ENCODE measurements around the gene NUP62.

GRCh38 chr19:49890349-49891311 is 38.7 kb downstream of the NUP62 start:
- TF ChIP-seq CTCF (IDR thresholded peaks at IDR 0.05; ENCODE audit: control extremely low read depth in 1 of 3, insufficient read depth in 1 of 3, low read depth in 1 of 3, low read length in 3 of 3) (peak in 1 of 3 experiments; percentile 3; a peak in 1 of 4 replicates), ASH2L (IDR thresholded peaks at IDR 0.05; ENCODE audit: low read length) (no peak), RAD21 (IDR thresholded peaks at IDR 0.05 in 1 of 2, conservative IDR thresholded peaks at IDR 0.05 in 1 of 2; ENCODE audit: low read depth in 2 of 2, low read length in 2 of 2) (no peak), POLR2AphosphoS5 (IDR thresholded peaks at IDR 0.05; ENCODE audit: low read depth, low read length) (no peak; the same call in 1 of the 2 replicates), JUND (IDR thresholded peaks at IDR 0.05; ENCODE audit: low read length) (no peak; the same call in 1 of the 2 replicates), SIX5 (IDR thresholded peaks at IDR 0.05; ENCODE audit: low read depth, low read length) (no peak), BRCA1 (IDR thresholded peaks at IDR 0.05; ENCODE audit: low read depth, low read length) (no peak), EP300 (IDR thresholded peaks at IDR 0.05; ENCODE audit: borderline replicate concordance in 1 of 2, low read depth in 2 of 2, low read length in 2 of 2) (no peak), CEBPB (IDR thresholded peaks at IDR 0.05; ENCODE audit: low read depth, low read length) (no peak), GABPA (IDR thresholded peaks at IDR 0.05; ENCODE audit: borderline replicate concordance, insufficient read depth, low read length) (no peak)

All from H1 (cell line).